ENCODE data around the gene ZNF3. TPM values are rescaled to one million over a fixed set of nuclear protein-coding genes. Genes with fewer than 3 reads are reported as not detected.

The ZNF3 gene
- total RNA-seq, 4 donors from 2014 or later, result 31.4 to 42.3 (median 36.1) TPM

DNA sequence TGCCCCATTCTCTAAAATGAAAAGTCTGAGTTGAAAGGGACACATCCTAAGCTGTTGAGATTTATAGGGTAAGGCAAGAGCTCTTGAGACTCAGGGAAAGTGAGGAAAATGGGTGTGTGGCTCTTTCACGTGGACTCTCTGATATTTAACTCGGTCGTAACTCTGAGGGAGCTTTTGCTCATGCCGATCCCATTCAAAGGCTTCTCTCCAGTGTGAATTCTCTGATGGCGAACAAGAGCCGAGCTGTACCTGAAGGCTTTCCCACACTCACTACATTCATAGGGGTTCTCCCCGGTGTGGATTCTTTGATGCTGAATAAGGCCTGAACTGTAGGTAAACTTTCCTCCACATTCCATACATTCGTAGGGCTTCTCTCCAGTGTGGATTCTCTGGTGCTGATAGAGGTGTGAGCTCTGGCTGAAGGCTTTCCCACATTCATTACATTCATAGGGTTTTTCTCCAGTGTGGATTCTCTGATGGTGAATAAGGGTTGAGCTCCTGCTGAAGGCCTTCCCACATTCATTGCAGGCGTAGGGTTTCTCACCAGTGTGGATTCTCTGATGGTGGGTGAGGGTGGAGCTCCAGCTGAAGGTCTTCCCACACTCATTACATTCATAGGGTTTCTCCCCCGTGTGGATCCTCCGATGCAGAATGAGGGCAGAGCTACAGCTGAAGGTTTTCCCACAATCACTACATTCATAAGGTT, 10.4 kb downstream of the ZNF3 start:
- DNase-seq, result no peak
- H3K27me3 ChIP-seq, result no peaks in the 10 kb centered on the region
- no peak overlapping the region for H3K27ac ChIP-seq
- no peaks in the 10 kb centered on the region for H3K4me1 ChIP-seq
- intact Hi-C loops (cut with DNase I), result no loop called here
- TF ChIP-seq, protein P1, sequence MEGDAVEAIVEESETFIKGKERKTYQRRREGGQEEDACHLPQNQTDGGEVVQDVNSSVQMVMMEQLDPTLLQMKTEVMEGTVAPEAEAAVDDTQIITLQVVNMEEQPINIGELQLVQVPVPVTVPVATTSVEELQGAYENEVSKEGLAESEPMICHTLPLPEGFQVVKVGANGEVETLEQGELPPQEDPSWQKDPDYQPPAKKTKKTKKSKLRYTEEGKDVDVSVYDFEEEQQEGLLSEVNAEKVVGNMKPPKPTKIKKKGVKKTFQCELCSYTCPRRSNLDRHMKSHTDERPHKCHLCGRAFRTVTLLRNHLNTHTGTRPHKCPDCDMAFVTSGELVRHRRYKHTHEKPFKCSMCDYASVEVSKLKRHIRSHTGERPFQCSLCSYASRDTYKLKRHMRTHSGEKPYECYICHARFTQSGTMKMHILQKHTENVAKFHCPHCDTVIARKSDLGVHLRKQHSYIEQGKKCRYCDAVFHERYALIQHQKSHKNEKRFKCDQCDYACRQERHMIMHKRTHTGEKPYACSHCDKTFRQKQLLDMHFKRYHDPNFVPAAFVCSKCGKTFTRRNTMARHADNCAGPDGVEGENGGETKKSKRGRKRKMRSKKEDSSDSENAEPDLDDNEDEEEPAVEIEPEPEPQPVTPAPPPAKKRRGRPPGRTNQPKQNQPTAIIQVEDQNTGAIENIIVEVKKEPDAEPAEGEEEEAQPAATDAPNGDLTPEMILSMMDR (IDR thresholded peaks at IDR 0.05), result no peak
- TF ChIP-seq POLR2A (IDR thresholded peaks at IDR 0.05), result no peak
- H3K4me3 ChIP-seq (replicated peaks in 1 of 3), result no peak overlapping the region
- no peaks in the 10 kb centered on the region for H3K9me3 ChIP-seq
- peaks cover 60 to 65% of the 10 kb centered on the region in 2 donors for H3K36me3 ChIP-seq
- WGBS, 2 donors, result 96 to 98% methylated on average over 11 of the region's 11 CpGs

DNA sequence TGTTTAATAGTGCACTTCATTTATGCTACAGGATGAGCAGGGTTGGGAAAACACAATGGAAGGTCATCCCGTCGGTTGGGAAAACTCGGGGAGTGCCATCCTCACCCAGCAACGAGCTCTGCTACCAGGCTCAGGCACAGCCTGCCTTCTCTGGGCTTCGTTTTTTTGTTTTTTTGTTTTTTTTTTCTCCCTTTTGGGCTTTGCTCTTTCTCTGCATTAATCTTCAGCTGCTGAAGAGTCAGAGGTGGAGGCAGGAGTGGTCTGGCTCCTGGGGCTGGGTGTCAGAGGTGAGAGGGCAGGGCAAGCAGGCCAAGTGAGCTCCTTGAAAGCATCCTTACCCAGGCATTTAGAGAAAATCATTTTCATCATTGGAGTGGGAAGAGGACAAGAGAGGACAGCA, 11.5 kb downstream of the ZNF3 start:
- Histone ChIP-seq H3K27ac (no peak overlapping the region), H3K4me1 (no peaks in the 10 kb centered on the region), H3K36me3 (peaks cover 49 to 53% of the 10 kb centered on the region in 2 donors), H3K4me3 (replicated peaks in 1 of 3) (no peak overlapping the region), H3K9me3 (no peaks in the 10 kb centered on the region), H3K27me3 (no peaks in the 10 kb centered on the region)
- intact Hi-C loops (cut with DNase I), result no loop called here
- 88 to 97% methylated on average over 5 of the region's 5 CpGs for WGBS, 2 donors
- DNase-seq, result no peak
- no peak for TF ChIP-seq POLR2A (IDR thresholded peaks at IDR 0.05)
- TF ChIP-seq, protein P1 (IDR thresholded peaks at IDR 0.05), result no peak

DNA sequence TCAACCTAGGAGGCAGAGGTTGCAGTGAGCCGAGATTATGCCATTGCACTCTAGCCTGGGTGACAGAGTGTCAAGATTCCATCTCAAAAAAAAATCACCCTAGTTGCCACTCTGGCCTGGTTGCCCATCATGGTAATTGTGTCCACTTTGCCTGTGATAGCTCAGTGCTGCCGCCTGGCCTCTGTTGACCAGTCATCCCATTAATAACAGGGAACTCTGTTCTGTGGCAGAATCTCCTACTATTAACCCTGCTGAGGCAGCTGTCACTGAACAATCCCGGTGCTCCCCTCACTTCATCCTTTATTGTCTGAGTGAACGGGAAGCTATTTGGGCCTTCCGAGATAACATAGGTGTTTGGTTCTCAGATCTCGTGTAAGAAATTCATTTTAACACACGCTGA, 14.6 kb downstream of the ZNF3 start:
- DNase-seq, result no peak
- Histone ChIP-seq H3K9me3 (no peaks in the 10 kb centered on the region), H3K36me3 (peaks cover 29 to 34% of the 10 kb centered on the region in 2 donors), H3K27me3 (no peaks in the 10 kb centered on the region), H3K27ac (no peak overlapping the region), H3K4me1 (no peaks in the 10 kb centered on the region), H3K4me3 (replicated peaks in 1 of 3) (no peak overlapping the region)
- WGBS, 2 donors, result 93 to 95% methylated on average over 7 of the region's 7 CpGs
- no peak for TF ChIP-seq POLR2A (IDR thresholded peaks at IDR 0.05)
- intact Hi-C loops (cut with DNase I), result no loop called here

DNA sequence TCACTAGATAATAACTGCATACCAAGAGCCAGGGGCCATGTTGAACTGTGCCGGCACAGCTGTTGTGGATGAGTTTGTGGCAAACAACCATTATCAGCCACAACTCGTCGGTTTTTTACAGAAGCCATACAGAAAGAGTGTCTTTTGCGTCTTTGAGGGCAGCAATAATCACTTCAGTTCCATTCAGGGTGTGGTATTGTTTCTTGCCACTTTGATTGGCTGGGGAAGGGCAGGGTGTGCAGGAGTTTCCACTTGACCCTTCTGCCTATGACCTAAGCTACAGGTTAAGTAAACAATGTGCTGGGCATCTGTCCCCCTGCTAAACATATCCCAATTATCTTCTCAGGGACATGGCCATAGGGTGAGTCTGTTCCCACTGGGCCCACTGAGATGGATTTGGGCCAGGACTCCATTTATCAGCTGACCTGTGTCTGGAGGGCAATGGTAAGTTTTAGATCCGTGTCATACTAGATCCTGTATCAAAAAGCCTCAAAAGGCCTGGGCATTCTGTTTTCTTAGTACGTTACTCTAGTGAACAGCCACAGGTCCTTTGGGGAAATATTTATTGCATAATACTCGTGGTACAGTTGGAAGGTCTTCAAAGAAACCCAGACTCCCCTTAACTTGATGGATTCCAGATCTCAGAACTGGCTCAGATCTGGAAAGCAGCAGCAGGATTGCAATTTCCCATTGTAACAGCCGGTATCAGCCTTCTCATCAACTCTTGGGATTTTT, 15.9 kb downstream of the ZNF3 start:
- no peak for DNase-seq
- no peak overlapping the region for H3K27ac ChIP-seq
- peaks cover 16 to 20% of the 10 kb centered on the region in 2 donors for H3K36me3 ChIP-seq
- no peaks in the 10 kb centered on the region for H3K4me1 ChIP-seq
- H3K4me3 ChIP-seq (replicated peaks in 1 of 3), result no peak overlapping the region
- WGBS, 2 donors, result 61 to 67% methylated on average over 8 of the region's 8 CpGs
- TF ChIP-seq POLR2A (IDR thresholded peaks at IDR 0.05), result no peak
- TF ChIP-seq, protein P1 (IDR thresholded peaks at IDR 0.05), result no peak
- H3K27me3 ChIP-seq, result no peaks in the 10 kb centered on the region
- intact Hi-C loops (cut with DNase I), result no loop called here
- H3K9me3 ChIP-seq, result no peaks in the 10 kb centered on the region

DNA sequence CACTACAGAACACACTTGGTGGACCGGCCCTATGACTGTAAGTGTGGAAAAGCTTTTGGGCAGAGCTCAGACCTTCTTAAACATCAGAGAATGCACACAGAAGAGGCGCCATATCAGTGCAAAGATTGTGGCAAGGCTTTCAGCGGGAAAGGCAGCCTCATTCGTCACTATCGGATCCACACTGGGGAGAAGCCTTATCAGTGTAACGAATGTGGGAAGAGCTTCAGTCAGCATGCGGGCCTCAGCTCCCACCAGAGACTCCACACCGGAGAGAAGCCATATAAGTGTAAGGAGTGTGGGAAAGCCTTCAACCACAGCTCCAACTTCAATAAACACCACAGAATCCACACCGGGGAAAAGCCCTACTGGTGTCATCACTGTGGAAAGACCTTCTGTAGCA, 17.4 kb downstream of the ZNF3 start:
- Histone ChIP-seq H3K27me3 (no peaks in the 10 kb centered on the region), H3K4me3 (replicated peaks in 1 of 3) (no peak overlapping the region), H3K4me1 (no peaks in the 10 kb centered on the region), H3K9me3 (no peaks in the 10 kb centered on the region), H3K36me3 (peaks cover 11 to 13% of the 10 kb centered on the region in 2 donors), H3K27ac (no peak overlapping the region)
- 84 to 87% methylated on average over 9 of the region's 9 CpGs for WGBS, 2 donors
- DNase-seq, result no peak
- intact Hi-C loops (cut with DNase I), result no loop called here
- TF ChIP-seq POLR2A (IDR thresholded peaks at IDR 0.05), result no peak
- TF ChIP-seq, protein P1 (IDR thresholded peaks at IDR 0.05), result no peak
